HepG2 (cell line): Measurements from ENCODE around the gene KLK14. TPM values are rescaled to one million over a fixed set of nuclear protein-coding genes. Genes with fewer than 3 reads are reported as not detected.

Experiments
- ATAC-seq: fragments of 200-7000 bp; cut with Tn5 transposase; 3 replicates; pipeline ENCODE4 v1.9.1; 2020; ENCODE audit warnings: mild to moderate bottlenecking, moderate library complexity
- BruUV-seq: library from RNA; stranded (reverse); fragments of 400-500 nt; replicated peaks from 2 replicates; lab custom pipeline; 2021; lab: Mats Ljungman, UMichigan
- CTCF ChIA-PET: fragments of 300-600 bp; formaldehyde crosslinking; extraction: SDS; loops from one replicate; lab custom pipeline; 2021; ENCODE audit warnings: low total read pairs, inconsistent platforms, low intra/inter-chr PET ratio; lab: Yijun Ruan, JAX
- POLR2A ChIA-PET: fragments of 350-600 bp; sonication (Branson Sonifier 250); formaldehyde crosslinking; loops from one replicate; lab custom pipeline; 2020; ENCODE audit warnings: antibody characterized with exemption, inconsistent platforms; lab: Yijun Ruan, JAX
- DNase-seq: peaks from one replicate; pipeline ENCODE4 v3.0.0-alpha.2; 2015; ENCODE audit warnings: low spot score
- FAIRE-seq: peaks from 3 replicates; lab custom pipeline; 2011; peaks lifted over from hg19 to GRCh38; lab: Jason Lieb, UNC
- H2AFZ ChIP-seq: one replicate; pipeline ENCODE4 v1.6.1; 2011; ENCODE audit warnings: low read length, inconsistent platforms
- H3K27ac ChIP-seq: fragments of 300-600 bp; 3 replicates; pipeline ENCODE4 v1.8.0; 2011; ENCODE audit warnings: mixed run types, mild to moderate bottlenecking, mixed read lengths, low read length, inconsistent platforms; ENCODE audit not compliant: insufficient read depth; ENCODE audit errors: extremely low read length
- H3K27me3 ChIP-seq, 2 experiments: fragments of 200-600 bp in 1 of 2; 2 replicates in 1 of 2; 3 replicates in 1 of 2; pipeline versions ENCODE4 v1.6.0 to v1.8.0; 2011; ENCODE audit warnings: low read length in 2 of 2, mild to moderate bottlenecking in 2 of 2, moderate library complexity in 2 of 2, inconsistent platforms in 1 of 2; ENCODE audit not compliant: insufficient read depth in 2 of 2, control insufficient read depth in 1 of 2
- H3K36me3 ChIP-seq, 2 experiments: fragments of 200-600 bp in 1 of 2; replicated peaks in 1 of 2; 2 replicates in 1 of 2; 3 replicates in 1 of 2; pipeline versions ENCODE4 v1.5.1 to v1.8.0; 2011; ENCODE audit warnings: low read length in 2 of 2, inconsistent platforms in 1 of 2; ENCODE audit not compliant: insufficient read depth in 2 of 2, control insufficient read depth in 1 of 2
- H3K4me1 ChIP-seq: 2 replicates; pipeline ENCODE4 v1.5.1; 2012; ENCODE audit warnings: low read length, inconsistent platforms; ENCODE audit not compliant: insufficient read depth
- H3K4me2 ChIP-seq: 2 replicates; pipeline ENCODE4 v1.6.0; 2011; ENCODE audit warnings: low read depth, low read length, inconsistent platforms
- H3K4me3 ChIP-seq, 3 experiments: fragments of 200-600 bp in 1 of 3; sonication (generic), shearing (Covaris generic) in 1 of 3; replicated peaks in 1 of 3; 2 replicates each; pipeline ENCODE4 v1.5.1; 2011 to 2016; ENCODE audit warnings: low read length in 3 of 3, inconsistent platforms in 2 of 3, low read depth in 2 of 3, mild to moderate bottlenecking in 2 of 3, control low read depth in 1 of 3, mixed read lengths in 1 of 3; ENCODE audit not compliant: insufficient read depth in 1 of 3
- H3K79me2 ChIP-seq: one replicate; pipeline ENCODE4 v1.6.1; 2011; ENCODE audit warnings: low read length, inconsistent platforms; ENCODE audit not compliant: insufficient read depth
- H3K9ac ChIP-seq: 2 replicates; pipeline ENCODE4 v1.6.0; 2011; ENCODE audit warnings: mild to moderate bottlenecking, low read depth, low read length, inconsistent platforms; ENCODE audit not compliant: insufficient read depth
- H3K9me3 ChIP-seq: 2 replicates; pipeline ENCODE4 v1.5.1; 2012; ENCODE audit warnings: mild to moderate bottlenecking, low read length
- H4K20me1 ChIP-seq: 2 replicates; pipeline ENCODE4 v1.6.0; 2011; ENCODE audit warnings: inconsistent platforms, mild to moderate bottlenecking, low read length, moderate library complexity; ENCODE audit not compliant: insufficient read depth
- ARHGAP35 ChIP-seq: sonication (generic); formaldehyde crosslinking; IDR thresholded peaks from 2 replicates; pipeline ENCODE4 v1.9.0; 2022; ENCODE audit warnings: mild to moderate bottlenecking, inconsistent platforms, moderate library complexity, missing genetic modification reagents, borderline replicate concordance
- NR2F6 ChIP-seq, 2 experiments: IDR thresholded peaks; 2 replicates each; pipeline ENCODE4 v1.6.1; 2016; ENCODE audit warnings: antibody characterized with exemption in 1 of 2, mild to moderate bottlenecking in 1 of 2
- SCMH1 ChIP-seq: sonication (generic); formaldehyde crosslinking; IDR thresholded peaks from 2 replicates; pipeline ENCODE4 v1.9.0; 2021; ENCODE audit warnings: missing genetic modification reagents, mild to moderate bottlenecking, borderline replicate concordance
- ZFP36 ChIP-seq: fragments of 150-350 bp; IDR thresholded peaks from 2 replicates; pipeline ENCODE4 v1.6.1; 2018; ENCODE audit warnings: borderline replicate concordance, low read length, low read depth; ENCODE audit not compliant: partially characterized antibody
- ZNF160 ChIP-seq: sonication (generic); formaldehyde crosslinking; IDR thresholded peaks from 2 replicates; pipeline ENCODE4 v1.8.0; 2022; ENCODE audit warnings: mild to moderate bottlenecking, inconsistent platforms, missing genetic modification reagents
- ZNF224 ChIP-seq: sonication (generic); formaldehyde crosslinking; IDR thresholded peaks from 2 replicates; pipeline ENCODE4 v1.5.0; 2020; ENCODE audit warnings: mild to moderate bottlenecking, missing genetic modification reagents
- ZNF253 ChIP-seq: sonication (generic); formaldehyde crosslinking; IDR thresholded peaks from 2 replicates; pipeline ENCODE4 v1.8.0; 2022; ENCODE audit warnings: mild to moderate bottlenecking, missing genetic modification reagents, borderline replicate concordance
- ZNF264 ChIP-seq: sonication (generic); formaldehyde crosslinking; IDR thresholded peaks from 2 replicates; pipeline ENCODE4 v1.4.0; 2020; ENCODE audit warnings: missing genetic modification reagents
- ZNF724P ChIP-seq: sonication (generic); formaldehyde crosslinking; IDR thresholded peaks from 2 replicates; pipeline ENCODE4 v1.8.0; 2022; ENCODE audit warnings: missing genetic modification reagents, borderline replicate concordance
- WGBS: methylation state at CpG from one replicate; pipeline ENCODE4 v1.1.6; 2017; ENCODE audit warnings: low lambda C conversion rate; 5-methylcytosine and 5-hydroxymethylcytosine counted together
- in situ Hi-C: cut with HindIII; loops from 2 replicates; pipeline ENCODE4 v1.10.0; 2017; ENCODE audit warnings: low pct_unique_long_range_greater_than_20kb; ENCODE audit not compliant: extremely low pct_ligation_motif_present
- intact Hi-C: fragments of 100-400 bp; cut with micrococcal nuclease; formaldehyde crosslinking; loops from one replicate; pipeline ENCODE4 v1.10.0; 2022; ENCODE audit not compliant: unreplicated experiment
- polyA plus RNA-seq, 8 experiments: library from polyadenylated mRNA; depleted of rRNA in 3 of 8; stranded (reverse) in 7 of 8; unstranded in 1 of 8; fragments of >200 nt; fragmentation: Illumina TruSeq in 4 of 8; extraction: Trizol in 4 of 8; gene quantifications; 2 replicates each; pipeline versions ENCODE4 v1.2.1 to v1.2.3, GENCODE V29; 2011 to 2016; ENCODE audit warnings: low read depth in 4 of 8, missing spikeins in 1 of 8, mixed read lengths in 1 of 8; ENCODE audit not compliant: insufficient read depth in 1 of 8
- total RNA-seq, 5 experiments: library from RNA; depleted of rRNA; stranded (reverse); fragments of >200 nt; fragmentation: Illumina TruSeq; extraction: Trizol; gene quantifications; 2 replicates each; pipeline ENCODE4 v1.2.3, GENCODE V29; 2016; ENCODE audit warnings: low read depth in 1 of 5
- TF ChIP-seq, protein P1 (sequence below): sonication (generic); formaldehyde crosslinking; IDR thresholded peaks from 2 replicates; pipeline ENCODE4 v1.5.0; 2020; ENCODE audit warnings: missing genetic modification reagents
- TF ChIP-seq, protein P2 (sequence below): sonication (generic); formaldehyde crosslinking; conservative IDR thresholded peaks from 2 replicates; pipeline ENCODE4 v1.4.0; 2020; ENCODE audit warnings: missing genetic modification reagents
- TF ChIP-seq, protein P3 (sequence below): sonication (generic); formaldehyde crosslinking; IDR thresholded peaks from 2 replicates; pipeline ENCODE4 v1.4.0; 2020; ENCODE audit warnings: missing genetic modification reagents, borderline replicate concordance
- TF ChIP-seq, protein P4 (sequence below): sonication (generic); formaldehyde crosslinking; IDR thresholded peaks from 2 replicates; pipeline ENCODE4 v1.5.1; 2020; ENCODE audit warnings: missing genetic modification reagents, mild to moderate bottlenecking, borderline replicate concordance
- TF ChIP-seq, protein P5 (sequence below): sonication (generic); formaldehyde crosslinking; IDR thresholded peaks from 2 replicates; pipeline ENCODE4 v1.5.0; 2020; ENCODE audit warnings: mild to moderate bottlenecking, low read depth, missing genetic modification reagents, borderline replicate concordance

Gene KLK14
- total and polyA plus RNA-seq, 2 of the 13 experiments (the other 11 are each of a cell fraction or from before 2014, with no cell fraction given) = not detected

DNA sequence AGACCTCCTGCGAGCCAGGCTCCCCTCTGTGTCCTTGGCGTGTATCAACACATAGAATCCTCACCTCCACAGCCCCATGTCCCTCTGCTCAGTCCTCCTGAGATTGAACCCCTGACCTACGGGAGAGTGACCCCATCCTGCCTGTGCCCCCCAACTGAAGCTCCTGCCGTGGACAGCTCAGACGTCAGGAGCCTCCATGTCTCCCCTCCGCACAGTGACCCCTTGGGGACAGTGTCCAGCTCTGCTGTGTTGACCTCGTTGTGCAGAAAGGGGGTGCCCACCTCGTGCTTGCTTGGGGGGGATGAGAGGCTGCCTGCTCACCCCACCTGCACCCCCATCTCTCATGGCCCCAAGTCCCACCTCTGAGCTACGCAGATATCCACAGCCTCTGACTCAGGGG, 41.5 kb upstream of the KLK14 start:
- H4K20me1 ChIP-seq = no peaks in the 10 kb centered on the region
- no peaks in the 10 kb centered on the region for H3K36me3 ChIP-seq
- H3K9ac ChIP-seq = no peak overlapping the region
- BruUV-seq = no TSS peak
- no peak overlapping the region for H3K27ac ChIP-seq
- no peaks in the 10 kb centered on the region for H3K4me1 ChIP-seq
- H3K27me3 ChIP-seq = peaks cover 4 to 50% of the 10 kb centered on the region in 2 experiments; a peak in 4 of 5 replicates
- in situ Hi-C loops = no loop called here
- ChIA-PET CTCF (no interaction called here), POLR2A (no interaction called here)
- H3K79me2 ChIP-seq = no peaks in the 10 kb centered on the region
- no peak overlapping the region for H3K4me3 ChIP-seq
- no peak for FAIRE-seq
- 18% methylated on average over 9 of the region's 9 CpGs for WGBS
- intact Hi-C loops = no loop called here
- H2AFZ ChIP-seq = no peak overlapping the region
- H3K4me2 ChIP-seq = no peak overlapping the region
- no peak for ATAC-seq
- no peaks in the 10 kb centered on the region for H3K9me3 ChIP-seq
- DNase-seq = no peak
- TF ChIP-seq ZNF224 (no peak), ZNF160 (no peak), ZNF253 (CRISPR knock-in tag) (no peak), ZNF724P (CRISPR knock-in tag) (no peak), ZFP36 (no peak), ARHGAP35 (no peak), SCMH1 (CRISPR knock-in tag) (no peak), ZNF264 (CRISPR knock-in tag) (no peak), NR2F6 (IDR thresholded peaks at IDR 0.05) (no peak), NR2F6 (CRISPR knock-in tag; IDR thresholded peaks at IDR 0.05) (no peak)
- TF ChIP-seq, protein P1, sequence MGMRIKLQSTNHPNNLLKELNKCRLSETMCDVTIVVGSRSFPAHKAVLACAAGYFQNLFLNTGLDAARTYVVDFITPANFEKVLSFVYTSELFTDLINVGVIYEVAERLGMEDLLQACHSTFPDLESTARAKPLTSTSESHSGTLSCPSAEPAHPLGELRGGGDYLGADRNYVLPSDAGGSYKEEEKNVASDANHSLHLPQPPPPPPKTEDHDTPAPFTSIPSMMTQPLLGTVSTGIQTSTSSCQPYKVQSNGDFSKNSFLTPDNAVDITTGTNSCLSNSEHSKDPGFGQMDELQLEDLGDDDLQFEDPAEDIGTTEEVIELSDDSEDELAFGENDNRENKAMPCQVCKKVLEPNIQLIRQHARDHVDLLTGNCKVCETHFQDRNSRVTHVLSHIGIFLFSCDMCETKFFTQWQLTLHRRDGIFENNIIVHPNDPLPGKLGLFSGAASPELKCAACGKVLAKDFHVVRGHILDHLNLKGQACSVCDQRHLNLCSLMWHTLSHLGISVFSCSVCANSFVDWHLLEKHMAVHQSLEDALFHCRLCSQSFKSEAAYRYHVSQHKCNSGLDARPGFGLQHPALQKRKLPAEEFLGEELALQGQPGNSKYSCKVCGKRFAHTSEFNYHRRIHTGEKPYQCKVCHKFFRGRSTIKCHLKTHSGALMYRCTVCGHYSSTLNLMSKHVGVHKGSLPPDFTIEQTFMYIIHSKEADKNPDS (CRISPR knock-in tag) = no peak
- TF ChIP-seq, protein P2, sequence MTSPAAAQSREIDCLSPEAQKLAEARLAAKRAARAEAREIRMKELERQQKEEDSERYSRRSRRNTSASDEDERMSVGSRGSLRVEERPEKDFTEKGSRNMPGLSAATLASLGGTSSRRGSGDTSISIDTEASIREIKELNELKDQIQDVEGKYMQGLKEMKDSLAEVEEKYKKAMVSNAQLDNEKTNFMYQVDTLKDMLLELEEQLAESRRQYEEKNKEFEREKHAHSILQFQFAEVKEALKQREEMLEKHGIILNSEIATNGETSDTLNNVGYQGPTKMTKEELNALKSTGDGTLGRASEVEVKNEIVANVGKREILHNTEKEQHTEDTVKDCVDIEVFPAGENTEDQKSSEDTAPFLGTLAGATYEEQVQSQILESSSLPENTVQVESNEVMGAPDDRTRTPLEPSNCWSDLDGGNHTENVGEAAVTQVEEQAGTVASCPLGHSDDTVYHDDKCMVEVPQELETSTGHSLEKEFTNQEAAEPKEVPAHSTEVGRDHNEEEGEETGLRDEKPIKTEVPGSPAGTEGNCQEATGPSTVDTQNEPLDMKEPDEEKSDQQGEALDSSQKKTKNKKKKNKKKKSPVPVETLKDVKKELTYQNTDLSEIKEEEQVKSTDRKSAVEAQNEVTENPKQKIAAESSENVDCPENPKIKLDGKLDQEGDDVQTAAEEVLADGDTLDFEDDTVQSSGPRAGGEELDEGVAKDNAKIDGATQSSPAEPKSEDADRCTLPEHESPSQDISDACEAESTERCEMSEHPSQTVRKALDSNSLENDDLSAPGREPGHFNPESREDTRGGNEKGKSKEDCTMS (CRISPR knock-in tag) = no peak
- TF ChIP-seq, protein P3, sequence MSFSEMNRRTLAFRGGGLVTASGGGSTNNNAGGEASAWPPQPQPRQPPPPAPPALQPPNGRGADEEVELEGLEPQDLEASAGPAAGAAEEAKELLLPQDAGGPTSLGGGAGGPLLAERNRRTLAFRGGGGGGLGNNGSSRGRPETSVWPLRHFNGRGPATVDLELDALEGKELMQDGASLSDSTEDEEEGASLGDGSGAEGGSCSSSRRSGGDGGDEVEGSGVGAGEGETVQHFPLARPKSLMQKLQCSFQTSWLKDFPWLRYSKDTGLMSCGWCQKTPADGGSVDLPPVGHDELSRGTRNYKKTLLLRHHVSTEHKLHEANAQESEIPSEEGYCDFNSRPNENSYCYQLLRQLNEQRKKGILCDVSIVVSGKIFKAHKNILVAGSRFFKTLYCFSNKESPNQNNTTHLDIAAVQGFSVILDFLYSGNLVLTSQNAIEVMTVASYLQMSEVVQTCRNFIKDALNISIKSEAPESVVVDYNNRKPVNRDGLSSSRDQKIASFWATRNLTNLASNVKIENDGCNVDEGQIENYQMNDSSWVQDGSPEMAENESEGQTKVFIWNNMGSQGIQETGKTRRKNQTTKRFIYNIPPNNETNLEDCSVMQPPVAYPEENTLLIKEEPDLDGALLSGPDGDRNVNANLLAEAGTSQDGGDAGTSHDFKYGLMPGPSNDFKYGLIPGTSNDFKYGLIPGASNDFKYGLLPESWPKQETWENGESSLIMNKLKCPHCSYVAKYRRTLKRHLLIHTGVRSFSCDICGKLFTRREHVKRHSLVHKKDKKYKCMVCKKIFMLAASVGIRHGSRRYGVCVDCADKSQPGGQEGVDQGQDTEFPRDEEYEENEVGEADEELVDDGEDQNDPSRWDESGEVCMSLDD (CRISPR knock-in tag) = no peak
- TF ChIP-seq, protein P4, sequence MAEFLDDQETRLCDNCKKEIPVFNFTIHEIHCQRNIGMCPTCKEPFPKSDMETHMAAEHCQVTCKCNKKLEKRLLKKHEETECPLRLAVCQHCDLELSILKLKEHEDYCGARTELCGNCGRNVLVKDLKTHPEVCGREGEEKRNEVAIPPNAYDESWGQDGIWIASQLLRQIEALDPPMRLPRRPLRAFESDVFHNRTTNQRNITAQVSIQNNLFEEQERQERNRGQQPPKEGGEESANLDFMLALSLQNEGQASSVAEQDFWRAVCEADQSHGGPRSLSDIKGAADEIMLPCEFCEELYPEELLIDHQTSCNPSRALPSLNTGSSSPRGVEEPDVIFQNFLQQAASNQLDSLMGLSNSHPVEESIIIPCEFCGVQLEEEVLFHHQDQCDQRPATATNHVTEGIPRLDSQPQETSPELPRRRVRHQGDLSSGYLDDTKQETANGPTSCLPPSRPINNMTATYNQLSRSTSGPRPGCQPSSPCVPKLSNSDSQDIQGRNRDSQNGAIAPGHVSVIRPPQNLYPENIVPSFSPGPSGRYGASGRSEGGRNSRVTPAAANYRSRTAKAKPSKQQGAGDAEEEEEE (CRISPR knock-in tag) = no peak
- TF ChIP-seq, protein P5, sequence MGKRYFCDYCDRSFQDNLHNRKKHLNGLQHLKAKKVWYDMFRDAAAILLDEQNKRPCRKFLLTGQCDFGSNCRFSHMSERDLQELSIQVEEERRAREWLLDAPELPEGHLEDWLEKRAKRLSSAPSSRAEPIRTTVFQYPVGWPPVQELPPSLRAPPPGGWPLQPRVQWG = no peak
